ENCODE results near the gene TFAP2E. TPM values are rescaled to one million over a fixed set of nuclear protein-coding genes. Genes with fewer than 3 reads are reported as not detected.
"Not testable (repeated sequence)": the region's sequence is repeated elsewhere in the genome, so short reads cannot be mapped to it uniquely, and the experiment has no call there.

The TFAP2E gene
- total RNA-seq, 2 donors from 2014 or later, result 0.67 to 1.1 TPM

GRCh38 chr1:35575416-35575958 lies 2.4 kb downstream of the TFAP2E start:
- intact Hi-C loops (cut with DNase I), result no loop called here

DNA sequence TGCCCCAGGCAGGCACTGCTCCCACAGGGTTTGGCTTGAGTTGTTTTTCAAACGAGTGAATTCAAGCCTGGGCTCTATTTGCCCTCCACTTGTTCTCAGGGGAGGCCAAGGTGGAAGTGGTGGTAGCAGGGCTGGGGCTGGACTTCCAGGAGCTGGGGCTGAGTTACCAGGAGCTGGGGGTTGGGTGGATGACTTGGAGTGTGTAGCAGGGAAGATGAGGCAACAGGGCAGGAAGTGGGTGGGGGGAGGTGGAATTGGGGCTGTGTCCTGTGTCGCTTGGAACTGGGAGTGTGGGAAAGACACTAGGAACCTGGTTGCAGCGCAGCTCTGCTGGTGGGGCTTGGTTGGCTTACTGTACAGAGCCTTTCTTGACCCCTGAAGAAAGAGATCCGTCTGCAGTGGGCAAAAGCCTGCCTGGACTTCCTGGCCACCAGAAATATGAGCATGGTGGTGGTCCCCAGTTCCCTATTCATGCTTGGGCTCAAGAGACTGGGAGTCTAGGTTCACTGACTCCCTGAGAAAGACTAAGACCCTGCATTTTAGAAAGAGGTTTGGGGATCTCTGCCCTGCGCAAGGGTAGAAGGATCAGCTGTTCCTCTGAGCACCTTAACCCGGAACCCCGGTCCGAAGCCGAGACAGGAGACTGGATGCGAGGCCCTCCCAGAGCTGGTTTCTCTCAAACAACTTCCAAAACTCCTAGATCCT lies 3.1 kb downstream of the TFAP2E start:
- H3K27me3 ChIP-seq, result peaks cover 28% of the 10 kb centered on the region
- H3K4me1 ChIP-seq, result peaks cover 14% of the 10 kb centered on the region
- no peak overlapping the region for H3K4me3 ChIP-seq
- TF ChIP-seq CTCF (IDR thresholded peaks at IDR 0.05), result no peak
- H3K27ac ChIP-seq, result no peak overlapping the region
- intact Hi-C loops (cut with DNase I), result no loop called here
- no peaks in the 10 kb centered on the region for H3K9me3 ChIP-seq
- no peak for DNase-seq
- H3K9ac ChIP-seq (ENCODE audit: low read depth in 2 of 2, low read length in 2 of 2), result no peak overlapping the region
- no peaks in the 10 kb centered on the region for H3K36me3 ChIP-seq

More at GRCh38 chr1:35575416-35575958, 2.4 kb downstream of the TFAP2E start:
- no peak for DNase-seq
- H3K4me1 ChIP-seq, result peaks cover 14% of the 10 kb centered on the region
- H3K4me3 ChIP-seq, result no peak overlapping the region
- no peaks in the 10 kb centered on the region for H3K9me3 ChIP-seq
- H3K9ac ChIP-seq (ENCODE audit: low read depth in 2 of 2, low read length in 2 of 2), result no peak overlapping the region
- no peaks in the 10 kb centered on the region for H3K36me3 ChIP-seq
- no peak for TF ChIP-seq CTCF (IDR thresholded peaks at IDR 0.05)
- peaks cover 28% of the 10 kb centered on the region for H3K27me3 ChIP-seq
- no peak overlapping the region for H3K27ac ChIP-seq

GRCh38 chr1:35576766-35577070 lies 3.6 kb downstream of the TFAP2E start:
- H3K9ac ChIP-seq (ENCODE audit: low read depth in 2 of 2, low read length in 2 of 2); intact Hi-C loops (cut with DNase I); H3K9me3 ChIP-seq; DNase-seq; H3K36me3 ChIP-seq; H3K27ac ChIP-seq: not testable (repeated sequence)
- Histone ChIP-seq H3K4me3 (peak overlapping the region; percentile 50), H3K27me3 (peaks cover 28% of the 10 kb centered on the region), H3K4me1 (peaks cover 14% of the 10 kb centered on the region)

DNA sequence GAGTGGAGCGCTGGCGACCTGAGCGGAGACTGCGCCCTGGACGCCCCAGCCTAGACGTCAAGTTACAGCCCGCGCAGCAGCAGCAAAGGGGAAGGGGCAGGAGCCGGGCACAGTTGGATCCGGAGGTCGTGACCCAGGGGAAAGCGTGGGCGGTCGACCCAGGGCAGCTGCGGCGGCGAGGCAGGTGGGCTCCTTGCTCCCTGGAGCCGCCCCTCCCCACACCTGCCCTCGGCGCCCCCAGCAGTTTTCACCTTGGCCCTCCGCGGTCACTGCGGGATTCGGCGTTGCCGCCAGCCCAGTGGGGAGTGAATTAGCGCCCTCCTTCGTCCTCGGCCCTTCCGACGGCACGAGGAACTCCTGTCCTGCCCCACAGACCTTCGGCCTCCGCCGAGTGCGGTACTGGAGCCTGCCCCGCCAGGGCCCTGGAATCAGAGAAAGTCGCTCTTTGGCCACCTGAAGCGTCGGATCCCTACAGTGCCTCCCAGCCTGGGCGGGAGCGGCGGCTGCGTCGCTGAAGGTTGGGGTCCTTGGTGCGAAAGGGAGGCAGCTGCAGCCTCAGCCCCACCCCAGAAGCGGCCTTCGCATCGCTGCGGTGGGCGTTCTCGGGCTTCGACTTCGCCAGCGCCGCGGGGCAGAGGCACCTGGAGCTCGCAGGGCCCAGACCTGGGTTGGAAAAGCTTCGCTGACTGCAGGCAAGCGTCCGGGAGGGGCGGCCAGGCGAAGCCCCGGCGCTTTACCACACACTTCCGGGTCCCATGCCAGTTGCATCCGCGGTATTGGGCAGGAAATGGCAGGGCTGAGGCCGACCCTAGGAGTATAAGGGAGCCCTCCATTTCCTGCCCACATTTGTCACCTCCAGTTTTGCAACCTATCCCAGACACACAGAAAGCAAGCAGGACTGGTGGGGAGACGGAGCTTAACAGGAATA lies 4.2 kb downstream of the TFAP2E start:
- intact Hi-C loops (cut with DNase I), result no loop called here
- H3K27ac ChIP-seq, result no peak overlapping the region

DNA sequence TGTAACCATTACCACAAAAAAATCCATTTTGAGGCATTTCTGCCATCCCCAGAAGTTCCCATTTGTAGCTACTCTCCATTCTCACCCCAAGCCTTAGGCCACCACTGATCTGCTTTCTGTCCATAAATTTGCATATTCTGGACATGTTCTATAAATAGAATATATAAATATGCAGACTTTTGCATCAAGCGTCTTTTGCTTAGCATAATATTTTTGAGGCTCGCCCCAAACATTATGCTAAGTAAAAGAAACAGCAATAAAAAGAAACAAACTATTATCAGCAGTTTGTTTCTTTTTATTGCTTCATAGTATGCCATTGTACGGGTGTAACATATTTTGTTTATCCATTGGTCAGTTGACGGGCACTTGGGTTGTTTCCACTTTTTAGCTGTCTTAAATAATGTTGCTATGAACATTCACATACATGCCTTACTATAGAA lies 7.9 kb downstream of the TFAP2E start:
- H3K9me3 ChIP-seq, result no peaks in the 10 kb centered on the region
- H3K36me3 ChIP-seq, result no peaks in the 10 kb centered on the region
- intact Hi-C loops (cut with DNase I), result no loop called here
- H3K27me3 ChIP-seq, result no peaks in the 10 kb centered on the region
- no peak overlapping the region for H3K9ac ChIP-seq (ENCODE audit: low read depth in 2 of 2, low read length in 2 of 2)
- no peak overlapping the region for H3K27ac ChIP-seq
- H3K4me1 ChIP-seq, result peaks cover 7% of the 10 kb centered on the region
- no peak for TF ChIP-seq CTCF (IDR thresholded peaks at IDR 0.05)
- DNase-seq, result no peak
- H3K4me3 ChIP-seq, result no peak overlapping the region

More for the DNA sequence above, 4.2 kb downstream of the TFAP2E start:
- no peaks in the 10 kb centered on the region for H3K9me3 ChIP-seq
- H3K36me3 ChIP-seq, result no peaks in the 10 kb centered on the region
- H3K4me3 ChIP-seq, result peak overlapping the region; percentile 50
- peak overlapping the region; percentile 58 to 73 for H3K9ac ChIP-seq (ENCODE audit: low read depth in 2 of 2, low read length in 2 of 2)
- DNase-seq, result peak; percentile 52
- H3K4me1 ChIP-seq, result peaks cover 14% of the 10 kb centered on the region
- peaks cover 23% of the 10 kb centered on the region for H3K27me3 ChIP-seq
- no peak for TF ChIP-seq CTCF (IDR thresholded peaks at IDR 0.05)

DNA sequence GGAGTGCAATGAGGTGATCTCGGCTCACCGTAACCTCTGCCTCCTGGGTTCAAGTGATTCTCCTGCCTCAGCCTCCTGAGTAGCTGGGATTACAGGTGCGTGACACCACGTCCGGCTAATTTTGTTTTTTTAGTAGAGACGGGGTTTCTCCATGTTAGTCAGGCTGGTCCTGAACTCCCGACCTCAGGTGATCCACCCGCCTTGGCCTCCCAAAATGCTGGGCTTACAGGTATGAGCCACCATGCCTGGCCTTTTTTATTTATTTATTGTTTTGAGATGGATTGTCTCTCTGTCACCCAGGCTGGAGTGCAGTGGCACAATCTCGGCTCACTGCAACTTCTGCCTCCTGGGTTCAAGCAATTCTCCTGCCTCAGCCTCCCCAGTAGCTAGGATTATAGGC lies 8.5 kb downstream of the TFAP2E start:
- H3K4me3 ChIP-seq; intact Hi-C loops (cut with DNase I); H3K9me3 ChIP-seq; H3K9ac ChIP-seq (ENCODE audit: low read depth in 2 of 2, low read length in 2 of 2); H3K4me1 ChIP-seq; H3K27me3 ChIP-seq; DNase-seq; H3K27ac ChIP-seq; H3K36me3 ChIP-seq: not testable (repeated sequence)
